Ammon's horn (tissue), 1 donor: ENCODE results near the gene LAMB3.

Experiments
- DNase-seq: peaks from one replicate; pipeline ENCODE4 v3.0.0-alpha.2; 2016; ENCODE audit warnings: low spot score

Gene LAMB3

DNA sequence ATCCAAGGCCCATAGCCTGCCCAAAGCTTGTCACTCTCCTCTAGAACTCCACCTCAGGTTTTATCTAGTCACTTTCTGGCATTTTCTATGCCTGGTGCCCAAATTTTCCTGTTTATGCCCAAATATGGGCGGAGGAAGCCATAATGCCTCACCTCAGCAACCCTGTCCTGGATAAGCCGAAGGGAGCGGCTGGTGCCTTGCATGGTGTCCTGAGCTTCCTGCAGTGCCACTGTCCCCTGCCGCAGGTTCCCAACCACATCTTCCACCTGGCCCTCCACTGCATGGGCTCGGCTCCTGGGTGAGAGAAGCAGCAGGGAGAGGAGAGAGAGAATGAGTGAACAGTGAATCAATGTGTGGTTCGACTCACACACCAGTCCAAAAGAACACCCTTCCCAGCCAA is 34.5 kb downstream of the LAMB3 start:
- DNase-seq = no peak

DNA sequence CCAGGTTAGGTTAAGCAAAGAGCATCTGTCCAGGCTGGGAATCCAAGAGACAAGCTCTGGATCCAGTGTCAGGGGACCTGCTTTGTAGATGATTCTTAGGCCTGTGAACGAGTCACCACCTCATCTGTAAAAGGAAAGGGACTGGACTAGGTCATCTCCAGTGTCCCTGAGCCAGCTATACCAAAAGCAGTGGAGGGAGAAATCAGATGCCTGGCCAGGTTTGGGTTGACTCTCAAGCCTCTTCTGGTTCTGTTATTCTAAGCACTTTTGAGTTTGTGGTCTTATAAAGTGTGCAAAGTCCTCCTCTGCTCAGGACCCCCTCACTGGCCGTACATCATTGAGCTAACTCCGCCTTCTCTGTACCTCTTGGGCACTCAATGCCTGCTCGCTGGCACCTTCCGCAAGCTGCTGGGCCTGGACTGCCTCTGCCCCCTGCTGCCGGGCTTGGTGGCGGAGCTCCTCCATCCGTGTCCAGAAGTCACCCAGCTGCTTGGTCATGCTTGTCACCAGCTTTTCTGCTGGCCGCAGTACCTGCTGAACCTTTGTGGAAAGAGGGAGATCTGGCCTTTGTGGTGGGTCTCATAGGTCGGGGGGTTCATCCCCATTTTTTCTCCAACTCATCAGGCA is 35.1 kb downstream of the LAMB3 start:
- no peak for DNase-seq

GRCh38 chr1:209616366-209617046 is 35.7 kb downstream of the LAMB3 start:
- no peak for DNase-seq

GRCh38 chr1:209614906-209615305 is 37.3 kb downstream of the LAMB3 start:
- DNase-seq = no peak

- no peak for DNase-seq
Measured at GRCh38 chr1:209614151-209614420, 38.1 kb downstream of the LAMB3 start.

GRCh38 chr1:209613400-209614150 is 38.6 kb downstream of the LAMB3 start:
- DNase-seq = no peak

DNA sequence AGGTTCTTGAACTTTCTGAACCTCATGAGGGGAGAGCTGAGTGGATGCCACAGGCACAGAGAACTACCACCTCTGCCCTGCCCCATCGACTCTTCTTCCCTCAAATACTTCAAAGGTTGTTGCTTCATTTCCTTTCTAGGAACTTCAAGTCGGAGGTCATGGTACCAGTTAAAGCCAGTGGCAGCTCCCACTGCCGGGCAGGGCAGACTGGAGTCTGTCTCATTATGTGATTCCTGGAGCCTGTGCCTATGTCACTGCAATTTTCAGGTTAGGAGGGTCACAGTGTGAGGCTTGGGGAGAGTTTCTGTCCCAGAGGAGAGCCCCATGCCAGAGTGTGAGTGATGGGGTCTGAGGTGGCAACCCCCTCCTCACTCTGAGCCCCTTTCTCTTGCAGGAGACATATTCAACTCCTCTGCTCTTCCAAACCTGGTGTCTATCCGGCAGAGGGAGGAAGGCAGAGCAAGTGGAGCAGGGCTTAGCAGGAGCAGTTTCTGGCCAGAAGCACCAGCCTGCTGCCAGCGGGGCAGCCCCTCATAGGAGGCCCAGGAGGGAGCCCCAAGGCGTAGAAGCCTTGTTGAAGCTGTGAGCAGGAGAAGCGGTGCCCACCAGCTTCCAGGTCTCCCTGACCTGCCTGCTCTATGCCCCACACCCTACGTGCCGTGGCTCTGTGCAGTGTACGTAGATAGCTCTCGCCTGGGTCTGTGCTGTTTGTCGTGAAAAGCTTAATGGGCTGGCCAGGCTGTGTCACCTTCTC is 39.4 kb downstream of the LAMB3 start:
- DNase-seq = no peak

DNA sequence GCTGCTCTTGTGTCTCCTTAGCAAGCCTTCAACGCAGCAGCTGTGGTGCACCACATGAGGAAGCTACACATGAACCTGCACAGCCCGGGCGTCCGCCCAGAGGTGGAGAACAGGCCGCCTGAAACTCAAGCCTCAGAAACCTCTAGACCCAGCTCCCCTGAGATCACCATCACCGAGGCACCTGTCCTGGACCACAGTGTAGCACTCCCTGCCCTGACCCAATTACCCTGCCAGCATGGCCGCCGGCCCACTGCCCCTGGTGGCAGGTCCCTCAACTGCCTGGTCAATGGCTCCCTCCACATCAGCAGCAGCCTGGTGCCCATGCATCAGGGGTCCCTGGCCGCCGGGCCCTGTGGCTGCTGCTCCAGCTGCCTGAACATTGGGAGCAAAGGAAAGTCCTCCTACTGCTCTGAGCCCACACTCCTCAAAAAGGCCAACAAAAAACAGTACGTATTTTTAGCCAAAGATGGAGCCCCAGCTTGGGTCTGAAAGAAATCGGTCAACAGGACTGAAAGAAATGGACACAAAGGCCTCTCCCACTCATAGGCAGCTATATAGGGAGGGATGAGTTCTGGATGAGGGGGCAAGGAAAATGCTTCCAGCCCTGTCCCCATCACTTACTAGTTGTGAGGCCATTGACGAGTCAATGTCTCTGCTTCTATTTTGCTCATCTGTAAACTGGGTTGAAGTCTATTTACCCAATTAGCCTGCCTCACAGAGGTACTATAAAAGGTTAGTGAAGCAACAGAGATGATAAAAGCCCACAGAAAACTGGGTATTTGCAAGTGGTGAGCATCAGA is 40.3 kb downstream of the LAMB3 start:
- no peak for DNase-seq

- no peak for DNase-seq
Measured at GRCh38 chr1:209610631-209610905, 41.7 kb downstream of the LAMB3 start.

- no peak for DNase-seq
Measured at GRCh38 chr1:209609791-209610630, 42.2 kb downstream of the LAMB3 start.

- peak; percentile 51 for DNase-seq
Measured at GRCh38 chr1:209609041-209609790, 43.0 kb downstream of the LAMB3 start.

DNA sequence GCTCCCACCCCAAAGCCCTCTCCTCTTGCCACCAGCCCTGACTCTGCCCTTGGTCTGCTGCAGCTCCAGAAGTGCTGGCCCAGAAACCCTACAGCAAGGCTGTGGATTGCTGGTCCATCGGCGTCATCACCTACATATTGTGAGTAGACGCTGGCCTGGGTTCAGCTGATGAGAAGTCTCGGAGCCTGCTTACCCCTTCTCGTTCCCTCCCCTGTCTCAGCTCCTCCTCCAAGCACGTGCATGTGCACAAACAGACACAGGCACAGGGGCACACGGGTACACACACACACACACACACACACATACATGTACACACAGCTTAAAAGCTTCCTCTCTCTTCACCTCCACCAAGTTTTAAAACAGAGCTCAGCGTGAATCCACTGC is 44.4 kb downstream of the LAMB3 start:
- DNase-seq = no peak

GRCh38 chr1:209607102-209607794 is 45.0 kb downstream of the LAMB3 start:
- no peak for DNase-seq

- no peak for DNase-seq
Measured at GRCh38 chr1:209603877-209604276, 48.3 kb downstream of the LAMB3 start.

DNA sequence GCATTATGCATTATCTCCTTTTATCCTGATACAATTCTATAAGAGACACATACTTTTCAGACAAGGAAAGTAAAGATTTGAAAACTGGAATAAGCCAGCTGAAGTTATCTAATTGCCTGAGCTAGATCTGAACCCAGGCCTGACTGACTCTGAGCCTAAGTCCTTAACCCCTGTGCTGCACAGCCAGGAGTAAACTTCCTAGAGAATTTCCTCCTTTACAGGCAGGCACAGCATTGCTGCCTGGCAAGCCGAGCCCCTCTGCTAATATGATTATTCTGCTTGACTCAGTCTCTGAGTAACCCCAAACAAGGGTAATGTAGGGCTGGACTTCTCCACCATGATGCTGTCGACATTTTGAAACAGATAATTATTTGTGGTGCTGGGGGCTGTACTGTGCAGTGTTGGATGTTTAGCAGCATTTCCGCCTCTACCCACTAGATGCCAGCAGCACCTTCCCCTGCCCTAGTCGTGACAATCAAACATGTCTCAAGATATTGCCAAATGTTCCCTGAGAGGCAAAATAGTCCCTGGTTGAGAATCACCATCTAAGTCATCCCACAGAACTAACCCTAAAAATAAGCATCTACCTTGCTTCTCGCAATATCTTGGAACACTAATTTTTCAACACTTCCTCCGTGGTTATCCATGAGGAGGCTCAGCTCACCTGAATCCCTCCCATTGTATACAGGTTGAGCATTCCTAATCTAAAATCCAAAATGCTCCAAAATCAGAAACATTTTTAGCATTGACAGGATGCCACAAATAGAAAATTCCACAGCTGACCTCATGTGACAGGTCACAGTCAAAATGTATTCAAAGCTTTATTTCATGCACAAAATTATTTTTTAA is 50.2 kb downstream of the LAMB3 start:
- DNase-seq = peak; percentile 87

DNA sequence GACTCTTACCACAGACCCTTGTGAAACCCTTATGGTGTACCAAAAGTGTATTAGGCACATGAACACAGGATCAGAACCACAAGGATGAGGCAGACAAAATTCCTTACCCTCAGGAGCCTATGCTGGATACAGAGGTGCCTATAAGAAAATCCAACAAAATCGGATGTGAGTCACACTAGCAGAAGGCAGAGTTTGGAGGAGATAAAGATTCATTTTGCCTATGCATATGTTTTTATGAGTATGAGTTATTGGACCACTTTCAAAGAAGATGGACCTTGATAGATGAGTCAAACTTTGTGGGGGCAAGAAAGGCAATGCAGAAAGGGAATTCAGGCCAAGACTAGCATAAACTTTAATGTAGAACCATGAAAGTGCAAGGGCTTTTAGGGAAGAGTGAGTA is 51.7 kb downstream of the LAMB3 start:
- no peak for DNase-seq

- DNase-seq = no peak
Measured at GRCh38 chr1:209598227-209598626, 54.0 kb downstream of the LAMB3 start.

DNA sequence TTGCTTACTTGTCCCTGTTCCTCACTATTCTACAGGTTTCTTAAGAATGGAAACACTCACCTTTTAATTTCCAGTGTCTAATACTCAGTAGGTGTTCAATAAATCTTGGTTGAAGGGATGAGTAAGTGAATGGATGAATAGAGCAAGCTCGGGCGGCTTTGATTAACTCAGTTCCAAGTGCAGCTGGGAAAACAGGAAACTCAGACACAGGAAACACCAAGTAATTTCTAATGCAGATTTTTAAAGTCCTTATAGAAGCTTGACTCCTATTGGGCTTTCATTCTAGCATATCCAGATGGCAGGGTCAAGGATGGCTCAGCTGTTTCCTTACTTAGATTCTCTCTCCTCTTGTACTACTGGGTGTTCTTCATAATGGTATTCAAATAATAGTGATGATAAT is 54.7 kb downstream of the LAMB3 start:
- no peak for DNase-seq
